H9 (cell line): ENCODE measurements around the gene MBD3L4. TPM values are rescaled to one million over a fixed set of nuclear protein-coding genes. Genes with fewer than 3 reads are reported as not detected.
"Not testable (repeated sequence)": the region's sequence is repeated elsewhere in the genome, so short reads cannot be mapped to it uniquely, and the experiment has no call there.

Experiments
- DNase-seq: peaks from one replicate; pipeline ENCODE4 v3.0.0-alpha.2; 2017
- H2AFZ ChIP-seq: one replicate; pipeline ENCODE4 v1.6.1; 2013; ENCODE audit warnings: mild to moderate bottlenecking, low read length, control low read depth, moderate library complexity
- H2AK5ac ChIP-seq: 2 replicates; pipeline ENCODE4 v1.6.1; 2013; ENCODE audit warnings: low read length, control low read depth, mixed read lengths; ENCODE audit not compliant: insufficient read length
- H2BK120ac ChIP-seq: one replicate; pipeline ENCODE4 v1.6.1; 2013; ENCODE audit warnings: low read depth, mild to moderate bottlenecking, low read length, control low read depth, inconsistent platforms; ENCODE audit not compliant: poor library complexity, severe bottlenecking
- H2BK12ac ChIP-seq: 2 replicates; pipeline ENCODE4 v1.6.1; 2013; ENCODE audit warnings: low read length, control low read depth, mixed read lengths, low read depth; ENCODE audit not compliant: insufficient read length
- H2BK15ac ChIP-seq: 2 replicates; pipeline ENCODE4 v1.6.1; 2013; ENCODE audit warnings: low read depth, low read length, control low read depth
- H2BK20ac ChIP-seq: one replicate; pipeline ENCODE4 v1.6.1; 2013; ENCODE audit warnings: low read depth, mild to moderate bottlenecking, low read length, control low read depth, inconsistent platforms; ENCODE audit not compliant: poor library complexity, severe bottlenecking
- H2BK5ac ChIP-seq: 2 replicates; pipeline ENCODE4 v1.6.1; 2013; ENCODE audit warnings: low read length, control low read depth, mixed read lengths; ENCODE audit not compliant: insufficient read length
- H3K14ac ChIP-seq: 2 replicates; pipeline ENCODE4 v1.6.1; 2013; ENCODE audit warnings: low read length, control low read depth; ENCODE audit not compliant: insufficient read depth
- H3K18ac ChIP-seq: 2 replicates; pipeline ENCODE4 v1.6.1; 2013; ENCODE audit warnings: low read depth, mild to moderate bottlenecking, mixed read lengths, low read length, control low read depth; ENCODE audit not compliant: insufficient read length
- H3K23ac ChIP-seq: 2 replicates; pipeline ENCODE4 v1.6.1; 2013; ENCODE audit warnings: low read length, control low read depth, mixed read lengths, low read depth; ENCODE audit not compliant: insufficient read length
- H3K23me2 ChIP-seq: 2 replicates; pipeline ENCODE4 v1.6.1; 2013; ENCODE audit warnings: low read depth, mild to moderate bottlenecking, mixed read lengths, low read length, control low read depth; ENCODE audit not compliant: insufficient read length, poor library complexity, severe bottlenecking
- H3K27ac ChIP-seq: 2 replicates; pipeline ENCODE4 v1.5.1; 2013; ENCODE audit warnings: low read length, control low read depth, mixed read lengths, low read depth; ENCODE audit not compliant: insufficient read length
- H3K27me3 ChIP-seq: 2 replicates; pipeline ENCODE4 v1.6.1; 2013; ENCODE audit warnings: low read length, control low read depth, inconsistent platforms; ENCODE audit not compliant: insufficient read depth
- H3K4ac ChIP-seq: 2 replicates; pipeline ENCODE4 v1.6.1; 2013; ENCODE audit warnings: low read depth, mild to moderate bottlenecking, control low read depth, inconsistent platforms, low read length, moderate library complexity
- H3K4me1 ChIP-seq: 2 replicates; pipeline ENCODE4 v1.6.1; 2013; ENCODE audit warnings: low read length, control low read depth, inconsistent platforms; ENCODE audit not compliant: insufficient read depth
- H3K4me2 ChIP-seq: 2 replicates; pipeline ENCODE4 v1.6.1; 2013; ENCODE audit warnings: low read length, control low read depth, mixed read lengths; ENCODE audit not compliant: insufficient read length, insufficient read depth
- H3K56ac ChIP-seq: 2 replicates; pipeline ENCODE4 v1.6.1; 2013; ENCODE audit warnings: low read depth, mild to moderate bottlenecking, mixed read lengths, low read length, control low read depth; ENCODE audit not compliant: insufficient read length
- H3K79me1 ChIP-seq: 2 replicates; pipeline ENCODE4 v1.6.1; 2013; ENCODE audit warnings: low read depth, mild to moderate bottlenecking, moderate library complexity, low read length, control low read depth, inconsistent platforms; ENCODE audit not compliant: insufficient read depth, poor library complexity, severe bottlenecking
- H3K79me2 ChIP-seq: 2 replicates; pipeline ENCODE4 v1.6.1; 2013; ENCODE audit warnings: low read length, control low read depth, inconsistent platforms; ENCODE audit not compliant: insufficient read depth
- H3K9ac ChIP-seq: 2 replicates; pipeline ENCODE4 v1.6.1; 2013; ENCODE audit warnings: low read length, control low read depth, mixed read lengths; ENCODE audit not compliant: insufficient read length; ENCODE audit errors: extremely low read depth
- H3K9me3 ChIP-seq: one replicate; pipeline ENCODE4 v1.6.1; 2013; ENCODE audit warnings: low read depth, low read length, inconsistent platforms; ENCODE audit not compliant: control insufficient read depth
- H3T11ph ChIP-seq: one replicate; pipeline ENCODE4 v1.6.1; 2013; ENCODE audit warnings: mild to moderate bottlenecking, low read length, control low read depth, inconsistent platforms
- H4K20me1 ChIP-seq: one replicate; pipeline ENCODE4 v1.6.1; 2013; ENCODE audit not compliant: control insufficient read depth, insufficient read length, insufficient read depth
- H4K5ac ChIP-seq: 2 replicates; pipeline ENCODE4 v1.6.1; 2013; ENCODE audit warnings: low read depth, mild to moderate bottlenecking, mixed read lengths, low read length, control low read depth; ENCODE audit not compliant: insufficient read length
- H4K8ac ChIP-seq: replicated peaks from 2 replicates; pipeline ENCODE4 v1.6.1; 2013; ENCODE audit warnings: low read length, control low read depth, mixed read lengths, low read depth; ENCODE audit not compliant: insufficient read length
- H4K91ac ChIP-seq: 2 replicates; pipeline ENCODE4 v1.6.1; 2013; ENCODE audit warnings: low read depth, mild to moderate bottlenecking, moderate library complexity, mixed read lengths, low read length, control low read depth; ENCODE audit not compliant: insufficient read length
- H3K27ac Mint-ChIP-seq, 3 experiments: 2 replicates in 2 of 3; 3 replicates in 1 of 3; pipeline ENCODE4 v1.8.0; 2020 to 2021; ENCODE audit warnings: mixed read lengths in 3 of 3, mild to moderate bottlenecking in 1 of 3, moderate library complexity in 1 of 3
- H3K27me3 Mint-ChIP-seq: 2 replicates; pipeline ENCODE4 v1.8.0; 2021; ENCODE audit warnings: low read depth, mild to moderate bottlenecking, moderate library complexity, mixed read lengths
- H3K36me3 Mint-ChIP-seq, 3 experiments: 2 replicates in 2 of 3; 3 replicates in 1 of 3; pipeline ENCODE4 v1.8.0; 2020 to 2021; ENCODE audit warnings: low read depth in 3 of 3, mixed read lengths in 3 of 3; ENCODE audit not compliant: insufficient read depth in 1 of 3
- H3K4me1 Mint-ChIP-seq, 2 experiments: 2 replicates each; pipeline ENCODE4 v1.8.0; 2020; ENCODE audit warnings: mixed read lengths in 2 of 2
- H3K4me3 Mint-ChIP-seq, 2 experiments: 2 replicates in 1 of 2; 3 replicates in 1 of 2; pipeline ENCODE4 v1.8.0; 2020 to 2021; ENCODE audit warnings: mild to moderate bottlenecking in 2 of 2, mixed read lengths in 2 of 2, moderate library complexity in 1 of 2
- H3K9me3 Mint-ChIP-seq, 2 experiments: 2 replicates in 1 of 2; 3 replicates in 1 of 2; pipeline ENCODE4 v1.8.0; 2020; ENCODE audit warnings: mild to moderate bottlenecking in 2 of 2, mixed read lengths in 2 of 2, moderate library complexity in 1 of 2
- WGBS: extraction: QIAGEN DNeasy Blood & Tissue Kit; methylation state at CpG from one replicate; pipeline ENCODE4 v1.1.7; 2013; ENCODE audit warnings: missing lambda C conversion rate, low lambda C conversion rate, mixed read lengths; ENCODE audit not compliant: insufficient read length; ENCODE audit errors: extremely low coverage; 5-methylcytosine and 5-hydroxymethylcytosine counted together
- long read RNA-seq: library from polyadenylated mRNA; unstranded; transcript quantifications from one replicate; pipeline ENCODE4 v2.0.0, GENCODE V29; 2020
- total RNA-seq: library from RNA; stranded (reverse); gene quantifications from 2 replicates; pipeline ENCODE4 v1.2.1, GENCODE V29; 2021

The MBD3L4 gene
- total RNA-seq: not detected in 2 replicates
- long read RNA-seq: 0 reads

GRCh38 chr19:7040079-7040478 lies at the start of gene MBD3L4:
TSS of gene MBD3L4 (minus strand) at chr19:7040179. CDS start at chr19:7040144, 35 bp downstream.
- H3K27ac ChIP-seq, H2BK120ac ChIP-seq, H3K27ac Mint-ChIP-seq, H3K4me1 ChIP-seq, H2BK20ac ChIP-seq, H2BK5ac ChIP-seq, H4K20me1 ChIP-seq, H4K8ac ChIP-seq, H3K56ac ChIP-seq, H3K4me1 Mint-ChIP-seq, H3K79me1 ChIP-seq, DNase-seq, H3K14ac ChIP-seq, H3K27me3 ChIP-seq, H4K5ac ChIP-seq, H3T11ph ChIP-seq, H3K4me2 ChIP-seq, H2BK12ac ChIP-seq, H3K36me3 Mint-ChIP-seq, H3K9me3 ChIP-seq, H3K9me3 Mint-ChIP-seq, H2AK5ac ChIP-seq, H3K27me3 Mint-ChIP-seq, H4K91ac ChIP-seq, H3K23me2 ChIP-seq, H3K18ac ChIP-seq, H2BK15ac ChIP-seq, H3K9ac ChIP-seq, H3K23ac ChIP-seq, H3K4ac ChIP-seq, H3K79me2 ChIP-seq, H2AFZ ChIP-seq, H3K4me3 Mint-ChIP-seq: not testable (repeated sequence)
- no CpG with 5 or more reads among the region's 9 CpGs for WGBS
